GM21390 (cell line): ENCODE measurements around the gene PTCD2.

ENCODE experiments used
- ATAC-seq: cut with Tn5 transposase; IDR thresholded peaks from one replicate; pipeline ENCODE4 v1.9.1; 2021; ENCODE audit not compliant: unreplicated experiment

The PTCD2 gene

GRCh38 chr5:72338689-72339209 lies 18.6 kb downstream of the PTCD2 start:
- ATAC-seq = no peak

GRCh38 chr5:72346398-72346797 lies 26.2 kb downstream of the PTCD2 start:
- ATAC-seq = no peak

GRCh38 chr5:72347801-72348308 lies 27.7 kb downstream of the PTCD2 start:
- no peak for ATAC-seq

GRCh38 chr5:72351376-72351775 lies 31.2 kb downstream of the PTCD2 start:
- ATAC-seq = no peak

- no peak for ATAC-seq
These were observed 32.4 kb downstream of the PTCD2 start for GRCh38 chr5:72352616-72353015.

GRCh38 chr5:72353046-72353445 lies 32.9 kb downstream of the PTCD2 start:
- ATAC-seq = no peak

DNA sequence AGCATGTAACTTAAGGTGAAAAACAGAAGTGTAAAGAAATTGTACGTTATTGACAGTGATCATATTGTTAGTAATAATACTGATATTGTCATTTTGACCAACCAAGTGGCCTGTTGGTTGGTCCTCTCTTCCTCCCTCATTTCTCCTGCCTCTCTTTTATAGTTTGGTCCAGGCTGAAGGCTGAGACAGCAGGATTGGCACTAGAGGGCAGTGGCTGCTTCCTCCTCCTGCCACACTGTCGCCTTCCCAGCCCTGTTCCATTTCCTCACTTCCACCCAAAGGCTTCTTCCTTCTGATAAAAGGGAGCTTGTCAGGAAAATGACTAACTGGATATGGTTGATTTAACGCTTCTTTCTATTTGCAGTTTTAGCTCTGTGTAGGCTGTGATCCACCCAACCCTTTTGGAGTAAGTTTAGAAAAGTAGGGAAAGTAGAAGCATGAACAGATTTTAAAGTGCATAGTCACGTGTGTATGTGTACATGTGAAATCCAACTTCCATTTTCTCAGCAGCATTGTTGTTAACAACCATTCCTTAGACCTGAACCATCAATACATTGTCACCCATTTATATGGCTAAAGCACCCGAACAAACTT lies 35.6 kb downstream of the PTCD2 start:
- ATAC-seq = no peak

DNA sequence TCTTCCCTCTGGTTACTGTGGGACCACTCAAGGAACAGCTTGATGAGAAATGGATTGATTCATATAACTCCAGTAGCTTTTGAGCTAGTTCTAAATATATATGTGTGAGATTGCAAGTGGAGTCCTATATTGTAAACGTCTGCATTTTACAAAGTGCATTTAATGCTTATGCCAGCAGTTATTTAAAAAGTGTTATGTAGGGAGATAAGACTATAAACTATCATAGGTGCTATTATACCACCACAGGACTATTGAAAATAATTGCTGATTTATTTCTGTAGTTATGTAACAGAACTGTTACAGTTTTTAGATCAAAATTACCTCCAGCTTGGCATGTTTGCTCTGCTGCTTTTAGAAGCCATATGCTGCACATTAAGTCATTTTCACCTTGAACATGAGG lies 36.2 kb downstream of the PTCD2 start:
- ATAC-seq = no peak

- no peak for ATAC-seq
These were observed 38.8 kb downstream of the PTCD2 start for GRCh38 chr5:72358925-72359324.

GRCh38 chr5:72359886-72360285 lies 39.7 kb downstream of the PTCD2 start:
- ATAC-seq = no peak

- ATAC-seq = no peak
These were observed 43.1 kb downstream of the PTCD2 start for GRCh38 chr5:72363166-72363802.

GRCh38 chr5:72364171-72364570 lies 44.0 kb downstream of the PTCD2 start:
- no peak for ATAC-seq

GRCh38 chr5:72364951-72365350 lies 44.8 kb downstream of the PTCD2 start:
- no peak for ATAC-seq

DNA sequence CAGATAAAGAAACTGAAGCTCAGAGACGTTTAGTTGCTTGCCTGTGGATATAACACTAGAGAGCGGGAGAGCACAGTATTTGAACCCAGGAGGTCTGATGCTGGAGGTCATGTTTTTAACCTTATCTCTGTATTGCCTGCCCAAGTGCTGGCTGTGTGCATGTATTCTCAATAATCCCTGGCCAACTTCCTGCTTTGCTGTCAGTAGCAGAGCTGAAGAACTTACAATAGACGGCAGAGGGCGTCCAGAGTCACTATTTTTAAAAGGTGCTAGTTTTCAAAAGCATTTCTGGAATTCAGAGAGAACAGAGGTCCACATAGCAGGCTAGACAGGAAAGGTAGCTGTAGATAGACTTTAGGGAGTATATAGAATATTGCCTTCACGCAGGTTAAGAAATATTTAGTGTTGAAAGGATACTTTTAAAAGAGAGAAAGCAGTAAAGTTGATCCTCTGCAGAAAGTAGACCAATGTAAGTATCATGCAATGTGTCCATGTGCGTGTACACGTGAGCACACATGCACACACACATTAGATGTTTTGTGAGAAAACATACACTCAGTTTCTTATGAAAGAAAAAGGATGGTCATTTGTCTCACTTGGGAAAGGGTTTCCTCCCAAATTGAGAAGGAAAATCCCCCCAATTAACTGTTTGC lies 46.3 kb downstream of the PTCD2 start:
- ATAC-seq = peak; percentile 75

GRCh38 chr5:72368271-72368670 lies 48.1 kb downstream of the PTCD2 start:
- no peak for ATAC-seq

- ATAC-seq = no peak
These were observed 49.1 kb downstream of the PTCD2 start for GRCh38 chr5:72369301-72369700.

- ATAC-seq = no peak
These were observed 49.5 kb downstream of the PTCD2 start for GRCh38 chr5:72369711-72370110.

- ATAC-seq = no peak
These were observed 52.2 kb downstream of the PTCD2 start for GRCh38 chr5:72372331-72372730.

GRCh38 chr5:72372923-72373322 lies 52.8 kb downstream of the PTCD2 start:
- no peak for ATAC-seq

GRCh38 chr5:72374844-72375243 lies 54.7 kb downstream of the PTCD2 start:
- no peak for ATAC-seq

DNA sequence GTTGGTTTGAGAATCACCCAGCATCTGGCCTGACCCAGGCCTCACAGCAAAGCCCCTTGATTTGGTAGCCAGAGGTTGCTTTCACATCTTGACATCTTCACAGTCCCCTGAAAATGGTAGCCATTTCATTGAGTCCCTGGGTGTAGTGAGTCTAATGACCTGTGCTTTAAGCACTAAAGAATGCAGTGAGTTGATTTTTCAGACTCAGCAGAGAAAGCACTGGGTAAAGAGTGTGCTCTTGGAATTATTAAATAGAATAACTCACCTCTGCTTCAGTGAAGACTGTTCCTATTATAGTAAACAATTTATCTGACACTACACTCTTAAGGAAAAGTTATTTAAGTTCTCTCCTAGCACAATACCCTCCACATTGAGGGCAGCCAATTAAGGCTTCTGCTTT lies 56.2 kb downstream of the PTCD2 start:
- no peak for ATAC-seq
